ENCODE data around the gene HECTD1. TPM values are rescaled to one million over a fixed set of nuclear protein-coding genes. Genes with fewer than 3 reads are reported as not detected.
A peak's percentile ranks its signal among the peaks of the same experiment; 100 is the strongest.
"Not testable (repeated sequence)": the region's sequence is repeated elsewhere in the genome, so short reads cannot be mapped to it uniquely, and the experiment has no call there.

HECTD1 gene
- total RNA-seq, 1 experiment from 2014 or later = 138 TPM

- no peak overlapping the region for H3K27ac ChIP-seq (ENCODE audit: low read depth, low read length, poor library complexity, severe bottlenecking)
- H3K4me1 ChIP-seq (ENCODE audit: insufficient read depth, low read length, poor library complexity, severe bottlenecking) = peaks cover 16% of the 10 kb centered on the region
- DNase-seq (ENCODE audit: low spot score) = no peak
- no peaks in the 10 kb centered on the region for H3K27me3 ChIP-seq (replicated peaks; ENCODE audit: insufficient read depth, low read depth, low read length, poor library complexity)
- ChIA-PET CTCF (no interaction called here), POLR2A (ENCODE audit: low non-redundant PET) (no interaction called here)
- H3K36me3 ChIP-seq (ENCODE audit: insufficient read depth, low read length, poor library complexity, severe bottlenecking) = peaks cover 16% of the 10 kb centered on the region
- H3K9me3 ChIP-seq (ENCODE audit: low read depth, low read length, poor library complexity, severe bottlenecking) = no peaks in the 10 kb centered on the region
- no peak for TF ChIP-seq CTCF (conservative IDR thresholded peaks at IDR 0.05; ENCODE audit: low read depth, low read length)
- no peak for TF ChIP-seq EZH2 (IDR thresholded peaks at IDR 0.05; ENCODE audit: borderline replicate concordance, low read depth, low read length, poor library complexity, severe bottlenecking)
- no TSS peak for BruUV-seq (replicated peaks)
- intact Hi-C loops (cut with micrococcal nuclease; ENCODE audit: unreplicated experiment) = no loop called here
- H3K4me3 ChIP-seq (ENCODE audit: low read depth, low read length, poor library complexity, severe bottlenecking) = peak overlapping the region; percentile 87
These were observed 2.7 kb downstream of the HECTD1 start for GRCh38 chr14:31204593-31205534.

- Histone ChIP-seq H3K4me1 (ENCODE audit: insufficient read depth, low read length, poor library complexity, severe bottlenecking) (peaks cover 14% of the 10 kb centered on the region), H3K36me3 (ENCODE audit: insufficient read depth, low read length, poor library complexity, severe bottlenecking) (peaks cover 16% of the 10 kb centered on the region)
- H3K27me3 ChIP-seq (replicated peaks; ENCODE audit: insufficient read depth, low read depth, low read length, poor library complexity); POLR2A ChIA-PET (ENCODE audit: low non-redundant PET); CTCF ChIA-PET; intact Hi-C loops (cut with micrococcal nuclease; ENCODE audit: unreplicated experiment); H3K4me3 ChIP-seq (ENCODE audit: low read depth, low read length, poor library complexity, severe bottlenecking); H3K9me3 ChIP-seq (ENCODE audit: low read depth, low read length, poor library complexity, severe bottlenecking); H3K27ac ChIP-seq (ENCODE audit: low read depth, low read length, poor library complexity, severe bottlenecking); DNase-seq (ENCODE audit: low spot score); BruUV-seq (replicated peaks): not testable (repeated sequence)
These were observed 3.5 kb downstream of the HECTD1 start for GRCh38 chr14:31203899-31204592.

GRCh38 chr14:31203414-31203742 is 4.2 kb downstream of the HECTD1 start:
- no peak for TF ChIP-seq EZH2 (IDR thresholded peaks at IDR 0.05; ENCODE audit: borderline replicate concordance, low read depth, low read length, poor library complexity, severe bottlenecking)
- no peak for TF ChIP-seq CTCF (conservative IDR thresholded peaks at IDR 0.05; ENCODE audit: low read depth, low read length)
- ChIA-PET POLR2A (ENCODE audit: low non-redundant PET) (no interaction called here), CTCF (no interaction called here)
- Histone ChIP-seq H3K27ac (ENCODE audit: low read depth, low read length, poor library complexity, severe bottlenecking) (no peak overlapping the region), H3K4me3 (ENCODE audit: low read depth, low read length, poor library complexity, severe bottlenecking) (no peak overlapping the region), H3K4me1 (ENCODE audit: insufficient read depth, low read length, poor library complexity, severe bottlenecking) (peaks cover 8% of the 10 kb centered on the region), H3K9me3 (ENCODE audit: low read depth, low read length, poor library complexity, severe bottlenecking) (no peaks in the 10 kb centered on the region), H3K36me3 (ENCODE audit: insufficient read depth, low read length, poor library complexity, severe bottlenecking) (peaks cover 16% of the 10 kb centered on the region), H3K27me3 (replicated peaks; ENCODE audit: insufficient read depth, low read depth, low read length, poor library complexity) (no peaks in the 10 kb centered on the region)
- BruUV-seq (replicated peaks) = no TSS peak
- intact Hi-C loops (cut with micrococcal nuclease; ENCODE audit: unreplicated experiment) = no loop called here
- DNase-seq (ENCODE audit: low spot score) = no peak
